D341Med (cell line): ENCODE results near the gene WWC1.
A peak's percentile ranks its signal among the peaks of the same experiment; 100 is the strongest.

Experiments
- DNase-seq: peaks from one replicate; pipeline ENCODE4 v3.0.0; 2012; ENCODE audit warnings: low spot score

The WWC1 gene

DNA sequence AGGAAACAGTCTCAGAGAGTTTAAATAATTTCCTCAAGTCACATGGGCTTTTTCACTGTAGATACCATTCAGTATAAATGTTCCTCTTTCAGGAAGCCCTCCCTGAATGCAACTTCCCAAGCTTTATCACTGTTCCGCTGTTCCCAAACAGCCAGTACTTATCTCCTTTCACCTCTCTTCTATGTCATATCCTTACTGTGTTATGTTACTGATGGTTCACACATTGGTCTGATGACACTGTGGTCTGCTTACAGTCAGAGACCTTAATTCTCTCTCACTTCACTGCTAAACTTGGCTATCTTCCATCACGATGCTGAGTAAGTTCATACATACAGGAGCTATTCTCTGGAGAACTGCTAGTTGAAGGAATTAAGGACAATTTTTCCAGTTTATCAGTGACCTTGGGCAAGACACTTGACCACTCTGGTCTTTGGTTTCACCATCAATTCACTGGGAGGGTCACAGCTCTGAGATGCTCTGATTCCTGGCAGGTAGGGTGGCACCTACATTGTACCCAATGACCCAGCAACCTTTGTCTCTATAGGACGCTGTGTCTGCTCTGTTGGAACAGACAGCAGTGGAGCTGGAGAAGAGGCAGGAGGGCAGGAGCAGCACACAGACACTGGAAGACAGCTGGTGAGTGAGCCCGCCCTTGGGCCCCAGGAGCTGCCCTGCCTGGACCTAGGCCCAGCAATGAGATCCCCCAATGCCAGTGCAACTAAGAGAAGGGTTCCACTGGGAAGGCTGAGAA lies 152.7 kb downstream of the WWC1 start:
- DNase-seq = no peak

DNA sequence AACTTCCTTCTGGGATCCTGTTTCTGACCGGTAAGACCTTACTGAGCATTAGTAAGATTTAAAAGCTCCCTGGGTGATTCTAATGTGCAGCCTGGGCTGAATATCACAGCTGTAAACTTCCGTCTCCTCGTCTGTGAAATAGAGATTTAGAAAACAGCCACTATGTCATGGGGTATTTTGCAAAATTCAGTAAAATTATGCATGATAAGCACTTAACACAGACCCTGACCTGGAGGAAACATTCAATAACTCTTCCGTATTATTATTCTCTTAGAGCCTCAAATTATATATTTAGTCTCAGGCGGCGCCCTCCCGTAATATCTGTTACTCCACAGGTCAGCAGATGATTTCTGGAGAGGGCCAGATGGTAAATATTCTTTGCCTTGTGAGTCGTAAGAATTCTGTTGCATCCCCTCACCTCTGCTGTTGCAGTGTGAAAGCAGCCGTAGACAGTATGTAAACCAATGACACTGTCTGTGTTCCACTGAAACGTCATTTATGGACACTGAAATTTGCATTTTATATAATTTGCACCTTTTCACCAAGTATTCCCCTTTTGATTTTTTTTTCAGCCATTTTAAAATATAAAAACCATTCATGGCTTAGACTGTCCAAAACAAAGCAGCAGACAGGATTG lies 155.7 kb downstream of the WWC1 start:
- no peak for DNase-seq

DNA sequence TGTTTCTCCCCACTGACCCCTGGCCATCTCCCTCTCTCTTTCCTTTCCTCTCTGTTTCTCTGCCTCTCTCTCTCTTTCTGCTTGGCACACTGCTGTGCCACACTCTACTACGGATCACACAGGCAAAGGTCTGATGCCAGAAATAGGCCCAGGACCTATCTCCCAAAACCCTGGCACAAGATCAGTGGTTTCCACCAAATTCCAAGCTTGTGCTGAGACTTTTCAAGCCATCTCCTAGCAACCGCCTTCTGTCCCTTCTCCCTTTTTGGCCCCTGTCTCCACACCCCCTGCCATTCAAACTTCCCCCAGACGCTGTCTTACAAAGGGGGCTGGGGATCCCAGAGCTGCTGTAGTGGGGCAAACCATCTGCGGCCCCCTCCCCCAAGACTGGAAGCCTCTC lies 156.4 kb downstream of the WWC1 start:
- DNase-seq = no peak

DNA sequence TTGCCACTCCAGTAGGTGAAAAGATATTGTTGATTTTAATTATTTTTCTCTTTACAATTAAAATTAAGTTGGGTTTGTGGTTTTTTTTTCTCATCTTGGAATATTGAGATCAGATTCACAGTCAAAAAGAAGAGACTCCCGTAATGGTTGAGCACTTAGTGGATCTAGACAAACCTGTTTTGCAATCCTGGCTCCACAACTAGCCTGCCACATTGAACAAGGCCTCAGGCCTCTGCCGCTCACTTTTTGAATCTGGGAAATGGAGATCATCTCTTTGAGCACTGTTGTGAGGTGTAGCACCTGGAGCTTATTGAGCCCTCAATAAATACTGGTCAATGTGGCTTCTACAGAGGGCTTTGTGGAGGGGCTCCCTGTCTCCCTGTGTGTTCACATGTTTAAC lies 157.7 kb downstream of the WWC1 start:
- no peak for DNase-seq

DNA sequence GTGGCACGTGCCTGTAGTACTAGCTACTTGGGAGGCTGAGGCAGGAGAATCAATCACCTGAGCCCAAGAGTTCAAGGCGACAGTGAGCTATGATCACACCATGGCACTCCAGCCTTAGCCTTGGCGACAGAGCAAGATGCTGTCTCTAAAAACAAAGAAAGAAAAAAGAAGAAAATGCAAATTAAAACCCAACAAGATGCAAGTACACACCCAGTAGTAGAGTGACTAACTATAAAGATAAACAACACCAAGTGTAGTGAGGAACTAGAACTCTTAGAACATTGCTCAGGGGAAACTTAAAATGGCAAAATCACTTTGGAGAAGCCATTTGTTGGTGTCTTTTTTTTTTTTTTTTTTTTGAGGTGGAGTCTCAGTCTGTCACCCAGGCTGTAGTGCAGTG lies 160.1 kb downstream of the WWC1 start:
- no peak for DNase-seq

DNA sequence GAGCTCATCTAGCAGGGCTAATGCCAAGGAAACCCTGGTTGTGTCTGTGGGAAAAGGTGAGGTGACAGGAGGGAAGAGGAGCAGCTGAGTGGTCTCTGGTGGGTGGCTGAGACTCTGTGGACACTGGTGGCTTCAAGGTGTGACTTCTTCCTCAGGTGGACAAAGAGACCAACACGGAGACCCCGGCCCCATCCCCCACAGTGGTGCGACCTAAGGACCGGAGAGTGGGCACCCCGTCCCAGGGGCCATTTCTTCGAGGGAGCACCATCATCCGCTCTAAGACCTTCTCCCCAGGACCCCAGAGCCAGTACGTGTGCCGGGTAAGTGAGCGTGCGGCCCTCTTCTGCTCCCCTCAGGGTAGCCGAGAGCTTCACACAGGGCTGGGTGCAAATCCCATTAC lies 163.8 kb downstream of the WWC1 start:
- DNase-seq = no peak

DNA sequence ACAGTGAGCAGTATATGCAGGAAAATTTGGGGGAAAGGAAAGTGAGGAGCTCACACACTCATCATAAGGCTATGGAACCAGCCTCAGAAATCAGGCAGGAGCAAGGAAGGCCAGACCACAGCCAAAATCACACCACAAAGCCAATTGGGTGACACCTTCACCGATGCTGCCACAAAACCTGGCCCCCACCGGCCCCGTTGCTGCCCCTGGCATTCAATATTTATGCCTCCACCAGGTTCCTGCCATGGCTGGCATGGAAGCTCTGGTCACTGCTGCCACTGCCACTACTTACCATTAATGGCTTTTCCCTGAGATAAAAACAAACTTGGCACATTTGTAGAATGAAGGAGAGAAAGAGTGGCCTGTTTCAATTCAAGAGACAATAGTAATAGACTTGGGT lies 166.1 kb downstream of the WWC1 start:
- DNase-seq = no peak

DNA sequence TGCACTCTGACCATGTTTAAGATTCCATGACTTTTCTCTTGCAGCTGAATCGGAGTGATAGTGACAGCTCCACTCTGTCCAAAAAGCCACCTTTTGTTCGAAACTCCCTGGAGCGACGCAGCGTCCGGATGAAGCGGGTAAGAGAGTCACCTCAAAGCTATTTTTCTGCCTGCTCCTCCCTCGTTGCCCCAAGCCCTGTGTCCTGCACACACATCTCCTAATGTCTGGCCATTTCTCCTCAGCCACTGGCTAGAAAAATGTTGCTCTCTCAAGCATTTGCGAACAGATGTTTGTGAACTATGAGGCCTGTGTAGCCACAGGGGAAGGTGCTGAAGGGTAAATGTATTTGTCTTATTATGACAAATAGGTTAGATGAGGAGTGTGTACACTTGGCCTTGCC lies 169.2 kb downstream of the WWC1 start:
- no peak for DNase-seq

DNA sequence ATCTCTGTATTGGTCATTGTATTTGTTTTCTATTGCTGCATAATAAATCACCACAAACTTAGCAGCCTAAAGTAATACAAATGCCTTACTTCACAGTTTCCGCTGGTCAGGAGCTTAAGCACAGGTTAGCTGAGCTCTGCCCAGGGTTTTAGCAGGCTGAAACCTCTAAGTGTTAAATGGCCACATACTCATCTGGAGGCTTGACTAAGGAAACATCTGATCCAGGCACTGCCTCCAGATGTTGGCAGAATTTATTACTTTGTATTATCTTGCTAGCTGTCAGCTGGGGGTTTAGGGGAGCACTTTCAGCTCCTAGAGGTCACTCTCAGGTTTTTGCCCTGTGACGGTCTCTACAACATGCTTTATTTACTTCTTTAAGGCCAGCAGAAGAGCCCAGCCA lies 171.6 kb downstream of the WWC1 start:
- no peak for DNase-seq

DNA sequence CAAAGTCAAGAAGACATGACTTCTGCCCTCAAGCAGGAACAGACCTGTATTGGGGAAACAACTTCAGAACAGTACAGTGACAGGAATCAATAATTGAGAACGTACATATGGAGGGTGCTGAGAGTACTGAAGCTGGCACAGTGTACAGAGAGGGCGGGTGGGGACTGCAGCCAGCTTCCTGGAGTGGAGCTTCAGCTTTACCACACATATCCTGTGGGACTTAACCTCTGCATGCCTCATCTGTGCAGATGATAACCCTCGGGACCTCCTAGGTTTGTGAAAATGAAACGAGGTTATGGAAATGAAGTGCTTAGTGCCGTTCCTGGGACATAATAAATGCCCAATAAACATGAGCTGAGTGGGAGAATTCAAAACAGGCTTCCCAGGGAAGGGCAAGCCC lies 172.8 kb downstream of the WWC1 start:
- no peak for DNase-seq

DNA sequence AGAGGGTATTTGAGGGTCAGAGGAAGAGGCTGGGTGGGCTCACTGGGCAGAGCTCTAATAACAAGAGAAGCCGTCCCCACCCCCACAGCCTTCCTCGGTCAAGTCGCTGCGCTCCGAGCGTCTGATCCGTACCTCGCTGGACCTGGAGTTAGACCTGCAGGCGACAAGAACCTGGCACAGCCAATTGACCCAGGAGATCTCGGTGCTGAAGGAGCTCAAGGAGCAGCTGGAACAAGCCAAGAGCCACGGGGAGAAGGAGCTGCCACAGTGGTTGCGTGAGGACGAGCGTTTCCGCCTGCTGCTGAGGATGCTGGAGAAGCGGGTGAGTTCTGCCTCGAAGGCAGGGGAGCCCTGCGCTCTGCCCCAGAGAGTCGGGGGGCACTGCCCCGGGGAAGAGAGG lies 173.2 kb downstream of the WWC1 start:
- DNase-seq = no peak

DNA sequence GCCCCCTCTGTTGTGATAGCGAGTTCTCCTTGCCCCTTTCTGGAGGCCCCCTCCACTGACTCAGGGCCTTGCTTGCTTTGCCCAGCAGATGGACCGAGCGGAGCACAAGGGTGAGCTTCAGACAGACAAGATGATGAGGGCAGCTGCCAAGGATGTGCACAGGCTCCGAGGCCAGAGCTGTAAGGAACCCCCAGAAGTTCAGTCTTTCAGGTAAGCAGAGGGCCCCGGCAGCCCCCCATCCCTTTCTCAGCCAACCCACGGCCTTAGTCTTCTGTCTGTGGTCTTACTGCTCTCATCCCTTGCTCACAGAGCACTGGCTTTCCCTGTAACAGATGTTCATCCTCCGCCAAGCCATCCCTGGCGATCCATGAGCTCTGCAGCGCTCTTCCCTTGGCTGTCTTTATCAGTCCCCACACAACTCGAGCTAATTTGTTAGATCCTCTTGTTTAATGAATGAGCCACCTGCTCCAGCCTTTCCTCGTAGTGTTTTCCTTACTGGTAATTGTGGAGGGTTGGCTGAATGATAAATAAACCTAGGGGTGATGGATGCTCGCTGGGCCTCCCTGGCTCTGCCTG lies 176.4 kb downstream of the WWC1 start:
- DNase-seq = peak; percentile 57

DNA sequence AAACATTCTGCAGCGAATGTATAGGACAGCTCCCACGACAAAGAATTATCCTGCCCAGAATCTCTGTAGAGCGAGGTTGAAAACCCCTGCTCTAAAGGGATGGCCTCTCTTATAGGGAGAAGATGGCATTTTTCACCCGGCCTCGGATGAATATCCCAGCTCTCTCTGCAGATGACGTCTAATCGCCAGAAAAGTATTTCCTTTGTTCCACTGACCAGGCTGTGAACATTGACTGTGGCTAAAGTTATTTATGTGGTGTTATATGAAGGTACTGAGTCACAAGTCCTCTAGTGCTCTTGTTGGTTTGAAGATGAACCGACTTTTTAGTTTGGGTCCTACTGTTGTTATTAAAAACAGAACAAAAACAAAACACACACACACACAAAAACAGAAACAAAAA lies 177.4 kb downstream of the WWC1 start:
- DNase-seq = no peak

DNA sequence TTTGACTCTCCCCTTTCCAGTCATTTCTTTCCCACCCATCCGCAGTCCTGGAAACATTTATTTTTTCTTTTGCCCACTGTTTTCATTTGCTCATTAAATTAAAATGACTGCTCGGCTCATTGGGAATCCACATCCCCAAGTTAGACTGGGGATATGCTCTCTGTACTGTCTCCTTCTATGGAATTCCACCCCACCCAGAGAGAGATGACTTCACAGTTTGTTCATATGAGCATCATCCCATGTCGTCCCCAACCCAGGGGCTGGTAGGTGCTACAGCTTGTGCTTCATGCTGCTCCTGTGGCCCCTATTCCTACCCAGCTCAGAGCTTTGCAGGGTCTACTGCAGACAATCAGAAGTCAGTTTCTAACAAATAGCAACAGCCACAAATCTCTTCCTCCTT lies 178.4 kb downstream of the WWC1 start:
- DNase-seq = no peak

DNA sequence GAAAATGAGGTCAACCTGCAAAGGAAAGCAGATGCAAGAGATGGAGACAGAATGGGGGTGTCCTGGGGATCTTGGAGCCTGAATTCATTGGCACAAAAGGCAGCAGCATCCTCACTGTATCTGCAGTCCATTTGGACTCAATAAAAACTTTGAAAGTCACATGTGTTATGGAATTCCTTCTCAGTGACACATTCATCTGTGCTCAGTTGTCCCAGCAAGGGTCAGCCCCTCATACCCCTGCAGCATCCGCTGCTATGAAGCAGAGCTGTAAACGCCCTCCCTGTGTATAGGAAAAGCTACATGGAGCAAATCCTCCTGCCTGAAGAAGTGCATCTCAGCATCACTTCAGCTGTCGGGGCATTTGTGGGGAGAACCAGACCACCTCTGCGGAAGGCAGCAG lies 180.3 kb downstream of the WWC1 start:
- DNase-seq = no peak

DNA sequence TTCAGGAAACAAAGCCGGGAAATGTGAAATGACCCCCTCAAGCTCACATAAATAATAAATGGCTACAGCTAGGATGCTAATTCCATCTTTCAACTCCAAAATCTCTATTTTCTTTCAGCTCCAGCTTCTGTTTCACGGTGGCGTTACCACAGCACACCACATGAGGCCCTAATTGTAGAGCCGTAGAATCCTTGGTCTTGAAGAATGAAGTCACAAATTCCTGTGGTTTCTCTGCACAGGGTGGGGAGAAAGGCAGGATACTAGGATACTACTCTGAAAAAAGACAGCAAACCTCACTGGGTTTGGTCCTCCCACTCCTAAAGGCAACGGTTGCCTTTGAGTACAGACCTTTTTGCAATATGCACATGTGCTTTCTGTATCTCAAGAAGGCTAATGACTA lies 180.9 kb downstream of the WWC1 start:
- no peak for DNase-seq

DNA sequence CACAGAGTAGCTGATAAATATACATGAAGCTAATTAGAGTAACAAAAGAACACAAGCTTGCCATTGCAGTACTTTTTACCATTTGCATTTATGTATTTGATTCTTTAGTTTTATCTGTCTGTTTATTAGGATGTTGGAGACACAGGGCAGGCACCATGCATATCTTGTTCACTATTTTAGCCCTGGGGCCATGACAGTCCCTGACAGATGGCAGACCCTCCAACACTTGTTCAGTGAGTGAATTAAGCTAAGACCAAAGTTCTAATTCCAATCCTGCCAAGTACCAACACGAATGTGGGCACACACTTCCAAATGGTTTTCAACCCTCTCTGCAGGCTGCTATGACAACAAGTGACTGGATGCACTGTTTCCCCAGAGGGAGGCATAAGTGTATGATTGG lies 182.9 kb downstream of the WWC1 start:
- no peak for DNase-seq

DNA sequence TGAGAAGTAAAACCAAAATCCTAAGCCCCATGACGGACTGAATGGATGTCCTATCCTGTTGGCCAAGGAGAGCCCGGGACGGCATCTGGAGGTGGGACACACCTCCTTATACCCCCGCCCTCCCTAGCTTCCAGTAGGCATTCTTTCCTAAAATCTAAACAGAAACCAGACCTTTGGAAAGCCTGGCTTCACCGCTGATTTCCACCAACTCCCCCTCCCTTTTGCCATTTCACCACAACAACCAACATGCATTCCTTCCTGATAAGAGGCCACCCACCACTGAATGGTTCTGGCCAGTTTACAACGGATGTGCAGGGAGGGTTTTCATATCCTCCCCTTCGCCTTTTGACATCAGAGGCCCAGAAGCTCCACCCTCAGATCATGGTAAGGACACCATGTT lies 185.6 kb downstream of the WWC1 start:
- DNase-seq = no peak

DNA sequence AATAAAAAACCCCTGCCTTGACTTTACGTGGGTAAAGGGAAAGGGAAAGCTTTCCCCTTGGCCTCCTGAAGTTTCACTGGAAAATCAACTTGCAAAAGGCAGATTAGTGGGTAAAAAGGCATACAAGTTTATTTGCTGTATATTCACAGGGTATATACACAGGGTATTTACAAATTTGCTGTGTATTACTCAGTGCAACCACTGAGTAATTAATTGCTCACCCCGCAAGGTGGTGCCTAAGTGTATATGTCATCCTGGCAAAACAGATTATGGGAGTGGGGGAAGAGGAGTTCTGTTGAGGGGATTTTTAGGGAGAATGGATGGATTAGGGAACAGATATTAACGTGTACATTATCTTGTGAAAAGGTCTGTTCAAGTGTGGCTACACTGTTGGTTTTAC lies 187.7 kb downstream of the WWC1 start:
- no peak for DNase-seq

DNA sequence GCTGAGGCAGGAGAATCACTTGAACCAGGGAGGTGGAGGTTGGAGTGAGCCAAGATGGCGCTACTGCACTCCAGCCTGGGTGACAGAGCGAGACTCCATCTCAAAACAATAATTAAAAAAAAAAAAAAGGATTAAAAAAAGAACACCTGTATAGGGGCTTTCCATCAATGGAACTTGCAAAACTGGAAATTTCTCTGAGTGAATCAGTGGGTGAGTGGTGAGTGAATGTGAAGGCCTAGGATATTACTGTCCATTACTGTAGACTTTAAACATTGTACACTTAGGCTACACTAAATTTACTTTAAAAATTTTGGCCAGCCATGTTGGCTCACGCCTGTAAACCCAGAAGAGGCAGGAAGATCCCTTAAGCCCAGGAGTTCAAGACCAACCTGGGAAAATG lies 189.2 kb downstream of the WWC1 start:
- DNase-seq = no peak

DNA sequence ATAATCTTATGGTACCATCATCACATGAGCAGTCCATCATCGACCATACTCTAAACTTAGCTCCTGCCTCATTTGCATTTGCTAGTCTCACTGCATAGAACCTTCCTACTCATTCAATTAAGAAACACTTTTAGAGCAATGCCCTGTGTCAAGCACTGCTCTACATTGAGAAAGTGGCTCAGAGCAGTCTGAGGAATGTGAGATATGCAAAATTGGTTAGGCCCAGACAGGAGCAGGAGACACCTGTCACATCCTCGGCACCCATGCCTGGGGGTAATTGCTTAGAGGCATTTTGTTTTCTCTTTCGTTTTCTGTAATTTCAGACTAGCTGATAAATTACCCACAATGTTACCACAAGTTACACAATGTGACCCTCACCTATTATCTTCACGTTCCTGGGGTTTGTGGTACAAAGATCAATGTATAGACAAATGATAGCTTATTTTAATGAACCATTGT lies 189.9 kb downstream of the WWC1 start:
- DNase-seq = no peak

DNA sequence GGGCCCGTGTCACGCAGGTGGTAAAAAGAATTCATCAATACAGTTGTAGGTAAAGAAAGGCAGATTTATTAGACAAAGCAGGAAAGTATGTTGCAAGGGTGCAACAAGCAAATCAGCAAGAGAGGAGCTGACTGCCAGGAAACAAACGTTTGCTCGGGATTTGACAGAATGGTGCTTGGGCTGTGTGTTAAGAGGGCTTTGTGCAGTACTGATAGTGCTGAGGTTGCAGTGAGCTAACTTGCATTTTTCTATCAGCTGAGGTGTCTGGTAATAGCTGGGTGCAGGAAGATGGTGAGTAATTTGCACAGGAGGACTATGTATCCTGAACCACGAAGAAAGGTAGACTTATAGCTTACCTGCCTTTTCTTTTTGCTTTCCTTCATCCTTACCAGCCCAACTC lies 190.9 kb downstream of the WWC1 start:
- DNase-seq = no peak

DNA sequence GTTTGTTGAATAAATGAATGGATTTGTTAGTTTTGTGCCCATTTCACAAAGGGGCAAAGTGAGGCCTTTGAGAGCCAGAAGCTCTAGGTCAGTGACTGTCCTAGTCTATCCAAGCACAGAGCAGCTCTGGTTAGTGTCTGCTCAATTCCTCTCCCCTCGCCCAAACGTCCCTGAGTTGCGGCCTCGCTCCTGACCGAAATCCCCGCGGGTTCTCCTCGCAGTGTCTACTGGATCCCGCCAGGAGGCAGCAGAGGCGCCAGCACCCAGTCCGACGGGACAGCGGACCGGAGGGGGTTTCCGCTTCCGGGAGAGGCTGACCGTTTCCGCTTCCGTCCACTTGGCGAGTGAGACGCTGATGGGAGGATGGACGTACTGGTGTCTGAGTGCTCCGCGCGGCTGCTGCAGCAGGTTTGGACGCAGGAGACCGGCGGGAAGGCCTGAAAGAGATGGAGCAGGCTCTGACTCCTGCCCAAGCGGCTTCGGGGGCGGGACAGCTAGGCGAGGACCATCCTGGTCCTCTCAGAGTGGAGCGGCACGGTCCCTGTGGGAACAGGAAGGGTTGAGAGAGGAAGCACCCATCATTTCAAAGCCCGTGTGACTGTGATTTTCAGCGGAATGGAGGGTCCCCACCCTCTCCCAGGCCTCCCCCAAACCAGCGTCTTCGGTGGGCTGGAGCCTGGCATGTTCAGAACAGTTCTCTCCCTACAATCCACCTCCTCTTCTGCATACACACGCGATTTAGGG lies 194.9 kb downstream of the WWC1 start, which contains the start of gene RARS1:
Gene RARS1, plus strand, starts transcription at position 336 of the 744 bp plus-strand sequence. Its CDS starts 28 bp downstream, at position 364.
- DNase-seq = peak; percentile 97
